HG03520 (cell line): ENCODE measurements around the gene ZCCHC24.

ENCODE experiments used
- ATAC-seq: cut with Tn5 transposase; IDR thresholded peaks from one replicate; pipeline ENCODE4 v1.9.1; 2021; ENCODE audit warnings: mild to moderate bottlenecking, moderate library complexity; ENCODE audit not compliant: unreplicated experiment

The ZCCHC24 gene

DNA sequence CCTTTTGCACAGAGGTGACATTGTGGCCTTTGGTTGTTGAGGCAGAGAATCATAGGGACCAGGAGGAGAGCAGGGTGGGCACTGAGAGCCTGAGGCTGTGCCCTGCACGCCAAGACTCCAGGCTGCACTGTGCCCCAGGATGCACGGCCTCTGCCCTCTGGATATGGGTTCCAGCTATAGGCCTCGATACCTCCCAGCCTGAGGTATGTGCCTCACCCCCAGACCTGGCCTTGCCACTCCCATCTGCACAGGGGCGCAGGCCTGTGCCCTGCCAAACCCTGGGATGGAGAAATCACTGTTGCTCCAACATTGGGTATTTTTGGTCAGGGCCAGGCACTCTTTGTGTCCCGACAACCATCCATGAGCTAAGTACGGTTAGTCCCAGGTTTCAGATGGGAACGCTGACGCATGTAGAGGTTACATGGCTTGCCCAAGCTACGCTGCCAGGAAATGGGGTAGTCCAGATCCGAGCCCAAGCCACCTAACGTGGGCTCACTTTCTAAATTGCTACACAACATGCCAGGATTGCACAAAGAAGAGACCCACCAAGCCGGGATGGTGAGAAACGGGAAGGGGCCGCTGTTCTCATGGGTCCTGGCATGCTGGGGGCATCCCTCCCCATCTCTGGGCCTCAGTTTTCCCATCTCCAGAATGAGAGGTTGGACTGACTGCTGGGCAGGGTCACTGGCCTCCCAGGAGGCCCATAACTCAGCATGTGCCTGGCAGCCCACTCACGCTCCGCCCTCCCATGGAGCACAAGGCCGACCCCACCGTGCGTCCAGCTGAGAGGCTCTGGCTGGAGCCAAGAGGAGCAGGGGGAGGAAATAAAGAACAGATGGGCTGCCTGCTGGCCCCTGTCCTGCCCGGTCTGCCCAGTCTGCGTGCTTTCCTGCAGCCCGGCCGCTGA lies 44.2 kb downstream of the ZCCHC24 start:
- ATAC-seq: no peak

DNA sequence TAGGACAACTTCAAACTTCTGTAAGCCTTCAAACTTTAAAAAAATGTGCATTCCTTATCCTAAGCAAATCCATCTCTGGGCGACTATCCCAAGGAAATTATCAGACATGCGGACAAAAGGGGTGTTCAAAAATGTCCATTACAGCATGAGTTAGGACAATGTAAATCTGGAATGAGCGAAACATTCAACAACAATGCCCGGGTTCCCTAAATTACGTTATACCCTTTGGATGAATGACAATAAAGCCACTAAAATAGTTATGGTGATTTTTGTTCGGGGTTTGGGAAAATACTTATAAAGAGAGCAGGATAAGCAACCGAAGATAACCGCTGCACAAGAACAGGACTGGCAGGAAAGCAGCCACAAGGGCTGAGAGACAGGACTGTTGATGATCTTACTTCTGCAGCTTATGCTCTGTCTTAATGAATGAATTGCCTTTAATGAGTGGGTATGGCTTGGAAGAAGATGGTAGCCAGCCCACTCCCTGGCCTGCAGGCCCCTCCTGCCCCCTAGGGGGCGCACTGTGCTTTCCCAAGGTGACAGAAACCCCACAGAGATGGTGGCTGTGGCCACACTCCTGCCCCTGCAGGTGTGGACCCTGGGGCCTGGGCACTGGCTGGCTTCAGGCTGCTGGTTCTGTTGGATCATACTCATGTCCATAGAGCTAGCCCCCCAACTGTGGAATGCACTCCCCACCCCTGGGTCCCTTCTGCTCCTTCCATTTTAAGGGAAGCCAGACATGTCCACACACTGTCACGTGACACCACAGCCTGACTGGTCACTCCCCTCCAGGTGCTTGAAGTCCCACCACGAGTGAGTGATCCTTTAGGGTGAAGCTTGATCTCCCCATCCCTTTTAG lies 45.0 kb downstream of the ZCCHC24 start:
- no peak for ATAC-seq

DNA sequence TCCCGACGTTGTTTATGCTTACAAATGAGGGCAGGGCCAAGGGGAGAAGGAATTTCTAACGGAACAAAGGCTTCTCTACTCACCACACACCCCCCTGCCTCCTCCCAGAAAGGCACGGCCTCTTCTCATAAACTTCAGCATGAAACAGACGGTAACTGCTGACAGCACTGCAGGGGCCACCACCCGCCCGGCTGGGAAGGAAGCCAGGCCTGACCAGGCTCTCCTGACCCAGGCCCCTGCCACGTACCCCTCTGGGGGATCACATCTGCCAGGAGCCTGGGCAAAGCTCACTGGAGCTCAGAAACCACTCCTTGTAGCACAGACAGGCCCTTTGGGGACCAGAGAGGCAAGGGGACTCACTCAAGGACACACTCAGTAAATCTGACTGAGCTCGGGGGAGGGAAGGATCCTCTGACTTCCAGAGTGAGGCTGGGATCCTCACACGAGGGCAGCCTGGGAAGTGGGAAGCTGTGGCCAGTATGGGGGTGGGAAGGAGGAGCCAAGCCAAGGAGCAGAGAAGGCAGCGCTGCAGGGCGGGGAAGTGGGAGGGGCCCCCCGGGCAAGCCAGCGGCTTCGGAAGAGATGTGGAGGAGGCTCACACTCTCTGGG lies 46.1 kb downstream of the ZCCHC24 start:
- ATAC-seq: no peak

DNA sequence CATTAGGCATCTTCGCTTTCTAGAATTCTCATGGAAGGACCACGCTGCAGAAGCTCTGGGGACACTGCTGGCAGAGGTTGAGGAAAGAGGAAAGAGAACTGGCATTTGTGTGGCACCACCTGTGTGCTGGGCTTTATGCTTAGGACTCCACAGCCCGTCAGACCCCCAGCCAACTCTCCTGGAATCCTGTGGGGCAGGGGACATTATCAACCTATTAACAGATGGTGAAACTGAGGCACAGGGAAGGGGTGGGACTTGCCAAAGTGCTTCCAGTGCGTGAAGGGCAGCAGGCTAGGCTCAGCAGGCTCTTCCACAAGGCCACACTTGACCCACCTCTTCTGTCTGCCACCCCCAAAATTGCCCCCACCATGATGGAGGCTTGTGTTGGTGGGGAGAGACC lies 46.8 kb downstream of the ZCCHC24 start:
- ATAC-seq: no peak

DNA sequence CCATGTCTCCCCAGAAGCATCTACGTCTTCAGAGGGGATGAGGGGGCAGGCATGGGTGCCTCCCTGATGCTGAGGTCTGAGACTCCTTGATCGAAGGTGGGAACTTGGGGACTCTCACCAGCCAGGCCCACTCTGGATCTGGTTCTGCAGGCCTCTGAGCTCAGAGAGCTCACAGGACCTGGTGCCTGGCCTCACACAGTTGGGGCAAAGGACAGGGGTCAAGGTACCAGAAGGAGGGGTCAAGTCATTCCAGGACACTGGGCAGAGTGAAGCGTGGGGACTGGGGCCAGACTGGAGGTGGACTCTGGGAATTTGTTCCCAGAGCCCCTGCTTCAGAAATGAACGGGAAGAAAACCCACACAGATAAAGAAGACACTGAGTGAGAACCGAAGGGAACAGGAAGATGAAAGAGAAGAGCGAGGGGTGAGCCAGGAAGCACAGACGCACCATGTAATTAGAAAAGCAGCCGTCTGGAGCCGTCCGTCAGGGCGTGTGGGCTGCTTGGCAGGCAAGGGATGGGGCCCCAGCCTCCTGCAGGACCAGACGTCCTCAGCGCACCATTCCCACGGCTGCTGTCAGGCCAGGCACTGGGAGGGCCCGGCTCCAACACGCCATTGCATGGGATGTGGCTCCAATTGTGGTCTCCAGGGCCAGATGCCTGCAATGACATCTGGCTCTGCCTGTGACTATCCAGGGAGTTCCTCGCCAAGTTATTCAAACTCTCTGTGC lies 47.7 kb downstream of the ZCCHC24 start:
- ATAC-seq: no peak

DNA sequence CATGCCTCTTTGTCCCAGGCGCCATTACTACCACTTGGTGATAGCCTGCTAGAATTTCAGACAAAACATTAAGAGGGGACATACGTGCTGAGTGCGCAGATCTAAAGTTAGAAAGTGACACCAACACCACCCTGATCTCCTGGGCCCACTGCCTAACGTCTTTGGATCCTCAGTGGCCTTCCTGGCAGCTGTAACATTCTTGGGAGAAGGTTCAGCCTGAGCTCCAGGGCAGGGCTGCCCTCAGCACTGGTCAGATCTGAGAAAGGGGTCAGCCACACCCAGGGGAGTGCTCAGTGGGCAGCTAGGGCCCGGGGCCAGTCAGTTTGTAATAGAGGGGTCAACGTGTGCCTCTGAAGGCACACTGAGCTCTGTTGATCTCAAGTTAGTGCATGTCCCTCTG lies 48.4 kb downstream of the ZCCHC24 start:
- ATAC-seq: no peak

DNA sequence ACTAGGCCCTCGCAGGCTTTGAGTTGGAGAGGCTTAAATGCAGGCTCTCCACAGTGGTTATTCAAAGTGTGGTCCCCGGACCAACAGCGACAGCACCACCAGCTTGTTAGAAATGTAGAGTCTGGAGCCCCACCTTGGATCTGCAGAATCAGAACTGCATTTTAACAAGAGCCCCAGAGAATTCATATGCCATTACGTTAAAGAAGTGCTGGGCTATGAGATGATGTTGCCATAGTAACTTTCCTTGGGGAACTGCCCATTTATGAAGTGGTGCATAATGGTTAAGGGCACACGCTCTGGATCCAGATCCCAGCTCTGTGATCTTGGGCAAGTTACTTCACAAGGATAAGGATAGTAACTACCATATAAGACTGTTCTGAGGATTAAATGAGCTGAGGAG lies 48.9 kb downstream of the ZCCHC24 start:
- no peak for ATAC-seq

DNA sequence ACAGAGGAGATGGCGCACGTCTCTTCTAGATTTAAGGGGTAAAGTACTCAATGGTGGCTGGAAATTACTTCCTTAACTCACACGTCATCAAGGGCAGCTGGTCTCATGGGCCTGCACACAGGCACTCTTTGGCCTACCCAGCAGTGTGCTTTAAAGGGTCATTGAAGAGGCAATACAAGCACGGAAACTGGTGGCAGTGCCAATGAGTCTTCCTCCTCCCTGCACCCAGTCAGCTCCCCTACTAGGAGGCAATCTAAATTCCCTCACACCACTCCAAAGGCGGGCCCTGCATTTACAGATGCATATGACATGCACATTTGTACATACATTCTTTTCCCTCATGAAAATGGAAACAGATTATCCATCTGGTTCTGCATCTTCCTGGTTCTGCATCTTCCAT lies 50.8 kb downstream of the ZCCHC24 start:
- ATAC-seq: no peak

DNA sequence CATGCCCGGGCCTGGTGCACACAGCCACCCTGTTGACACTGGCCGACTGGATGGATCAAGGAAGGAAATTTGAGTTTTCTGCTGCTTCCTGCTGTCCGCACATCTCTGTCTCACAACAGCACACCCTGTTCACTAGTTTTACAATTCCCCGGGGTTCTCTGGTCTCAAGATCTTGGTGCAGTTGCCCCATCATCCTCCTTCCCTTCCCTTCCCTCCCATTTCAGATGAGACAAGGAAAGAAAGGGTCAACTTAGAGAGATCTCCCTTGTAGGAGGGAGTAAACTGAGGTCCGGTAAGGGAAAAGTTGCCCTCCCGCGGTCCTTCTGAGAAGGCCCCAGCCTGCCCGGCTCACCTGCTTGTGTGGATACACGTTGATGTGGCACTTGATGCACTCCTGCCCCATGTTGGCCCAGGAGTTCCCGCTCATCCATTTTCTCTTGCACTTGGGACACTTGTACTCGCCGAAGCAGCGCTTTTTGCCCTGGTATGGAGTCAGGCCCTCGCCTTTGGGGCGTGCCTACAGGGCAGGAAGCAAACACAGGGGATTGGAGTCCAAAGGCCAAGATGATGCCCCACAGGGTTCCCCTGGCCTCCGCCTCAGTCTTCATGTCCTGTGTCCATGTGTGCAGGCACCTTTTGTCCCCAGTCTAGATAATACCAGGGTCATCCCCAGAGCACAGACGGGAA lies 51.4 kb downstream of the ZCCHC24 start:
- no peak for ATAC-seq

DNA sequence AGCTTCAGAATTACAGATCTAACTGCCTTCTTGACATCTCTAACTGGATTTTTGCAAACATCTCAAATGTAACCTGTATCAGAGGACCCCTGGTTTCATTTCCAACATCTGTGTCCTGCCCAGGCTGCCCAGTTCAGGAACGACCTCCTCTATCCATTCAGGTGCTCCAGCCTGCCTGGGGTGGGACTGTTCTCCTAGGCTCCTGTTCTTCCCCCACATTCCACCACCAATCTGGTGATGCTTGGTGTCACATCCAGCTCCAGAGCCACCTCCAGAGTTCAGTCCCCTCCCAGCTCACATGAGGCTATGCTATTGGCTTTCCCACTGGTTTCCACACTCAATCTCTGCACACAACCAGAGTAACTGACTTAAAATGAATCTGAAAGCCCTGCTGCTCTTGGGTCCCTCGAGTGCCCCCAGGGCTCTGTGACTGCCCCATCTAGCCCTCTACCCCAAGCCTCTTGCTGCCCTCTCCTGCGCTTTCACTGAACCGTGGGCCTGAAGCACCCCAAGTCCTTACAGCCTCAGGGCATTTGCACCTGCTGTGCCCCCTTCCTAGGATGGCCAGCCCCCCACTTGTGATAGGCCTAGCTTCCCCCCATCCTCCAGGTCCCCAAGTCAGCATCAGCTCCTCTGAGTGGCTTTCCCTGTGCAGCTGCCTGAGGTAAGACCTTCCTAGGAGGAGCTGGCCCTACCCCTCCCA lies 52.1 kb downstream of the ZCCHC24 start:
- no peak for ATAC-seq

DNA sequence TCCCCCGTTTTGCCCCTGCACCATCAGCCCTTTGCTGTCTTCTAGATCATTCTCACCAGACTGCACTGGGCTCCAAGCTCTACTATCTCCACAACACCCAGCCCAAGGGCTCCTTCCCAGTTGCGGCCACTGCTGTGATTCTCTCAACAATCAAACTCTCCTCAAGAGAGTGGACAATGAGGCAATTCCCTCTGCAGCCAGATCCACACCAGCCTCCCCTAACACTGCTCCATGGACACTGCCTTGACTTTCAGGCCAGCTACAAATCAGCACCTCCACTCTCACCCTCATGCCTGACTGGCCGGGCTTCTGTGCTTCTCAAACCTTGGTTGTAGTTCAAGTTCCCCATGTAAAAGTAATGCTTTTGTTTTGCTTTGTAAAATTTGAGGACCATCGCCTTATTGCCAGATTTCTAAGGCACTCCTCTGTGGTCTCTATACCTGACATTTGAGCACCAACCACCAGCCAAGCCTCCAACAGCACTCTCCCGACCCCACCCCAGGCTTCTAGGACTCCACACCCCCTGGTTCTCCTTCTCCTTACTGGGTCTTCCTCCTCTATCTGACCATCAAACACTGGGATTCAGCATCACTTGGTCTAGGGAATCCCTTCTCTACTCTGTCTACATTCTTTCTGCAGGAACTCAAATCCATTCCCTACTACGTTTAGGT lies 52.8 kb downstream of the ZCCHC24 start:
- ATAC-seq: no peak

DNA sequence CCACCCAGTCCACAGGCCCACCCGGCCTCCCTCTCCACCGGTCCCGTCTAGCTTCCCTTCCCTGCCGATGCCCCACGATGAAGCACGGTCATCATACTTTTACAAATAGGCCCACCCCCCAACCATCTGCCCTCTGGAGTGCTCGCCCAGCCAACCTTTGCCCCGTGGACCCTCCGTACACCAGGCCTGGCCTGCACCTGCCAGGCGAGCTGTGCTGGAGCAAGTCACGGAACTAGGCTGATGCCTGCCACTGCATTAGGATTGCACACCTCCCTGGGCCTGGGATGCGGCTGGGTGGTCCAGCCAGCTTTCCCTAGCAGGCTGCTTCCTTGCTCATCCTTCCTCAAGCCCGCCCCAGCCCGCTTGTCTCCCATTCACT lies 53.4 kb downstream of the ZCCHC24 start:
- ATAC-seq: no peak

DNA sequence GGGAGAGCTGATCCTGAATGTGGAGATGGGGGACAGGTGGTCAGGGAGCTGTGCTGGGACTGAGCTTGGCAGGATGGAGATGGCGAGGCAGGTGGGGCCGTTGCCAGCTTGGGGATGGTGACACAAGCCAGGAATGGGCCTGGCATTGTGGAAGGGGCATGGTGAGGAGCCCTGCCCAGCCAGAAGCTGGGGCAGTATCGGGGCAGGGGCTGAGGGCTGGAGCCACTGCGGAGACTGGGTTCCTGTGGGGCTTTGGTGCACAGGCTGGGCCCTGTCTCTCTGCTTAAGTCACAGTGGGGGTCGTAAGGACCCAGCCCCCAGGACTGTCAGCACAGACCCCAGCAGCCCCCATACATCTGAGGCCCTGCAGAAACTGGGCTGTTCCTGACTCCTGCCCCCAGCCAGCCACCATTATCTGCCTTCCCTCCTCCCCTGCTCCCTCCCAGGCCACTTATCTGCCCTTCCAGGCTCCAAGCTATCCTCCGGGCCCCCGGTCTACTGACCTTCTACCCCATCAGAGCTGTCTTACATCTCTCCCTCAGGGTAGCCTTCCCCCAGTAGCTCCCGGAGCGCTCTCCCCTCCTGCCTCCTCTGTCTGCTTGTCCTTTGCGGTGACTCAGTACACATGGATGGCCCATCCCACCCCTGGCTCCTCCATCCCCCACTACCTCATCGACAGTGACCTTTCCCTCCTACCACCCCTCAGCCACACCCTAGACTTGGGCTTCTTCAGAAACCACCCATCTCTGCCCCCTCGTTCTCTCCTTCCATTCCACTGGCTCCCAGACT lies 54.0 kb downstream of the ZCCHC24 start:
- no peak for ATAC-seq

DNA sequence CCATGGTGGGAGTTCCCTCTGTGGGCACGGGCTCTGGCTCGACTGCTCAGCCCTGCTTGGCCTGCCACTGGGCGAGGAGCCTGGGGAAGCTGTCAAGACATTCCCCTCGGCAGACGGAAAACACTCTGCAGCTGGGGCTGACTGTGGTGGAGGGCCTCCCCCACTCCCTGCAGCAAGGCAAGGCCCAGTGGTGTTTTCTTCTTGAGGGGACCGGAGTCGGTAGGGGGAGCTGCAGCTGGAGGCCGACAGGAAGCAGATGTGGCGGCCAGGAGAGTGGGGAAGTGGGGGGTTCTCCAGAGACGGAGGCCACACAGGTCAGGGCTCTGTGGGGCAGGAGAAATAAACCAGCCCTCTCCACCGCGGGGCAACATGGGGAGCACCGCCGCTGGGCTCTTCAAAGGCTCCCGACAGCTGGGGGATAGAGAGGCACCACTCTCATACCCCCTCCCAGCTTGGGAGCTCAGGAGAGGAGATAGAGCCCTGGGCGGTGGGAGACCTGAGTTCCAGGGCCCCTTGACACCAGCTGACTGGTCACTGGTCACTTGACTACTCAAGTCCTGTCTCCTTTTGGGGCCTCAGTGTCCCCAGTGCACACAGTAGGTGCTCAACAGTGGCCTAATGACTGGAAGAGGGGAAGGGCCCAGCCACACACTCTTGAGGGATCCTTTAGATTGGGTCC lies 54.7 kb downstream of the ZCCHC24 start:
- ATAC-seq: no peak

DNA sequence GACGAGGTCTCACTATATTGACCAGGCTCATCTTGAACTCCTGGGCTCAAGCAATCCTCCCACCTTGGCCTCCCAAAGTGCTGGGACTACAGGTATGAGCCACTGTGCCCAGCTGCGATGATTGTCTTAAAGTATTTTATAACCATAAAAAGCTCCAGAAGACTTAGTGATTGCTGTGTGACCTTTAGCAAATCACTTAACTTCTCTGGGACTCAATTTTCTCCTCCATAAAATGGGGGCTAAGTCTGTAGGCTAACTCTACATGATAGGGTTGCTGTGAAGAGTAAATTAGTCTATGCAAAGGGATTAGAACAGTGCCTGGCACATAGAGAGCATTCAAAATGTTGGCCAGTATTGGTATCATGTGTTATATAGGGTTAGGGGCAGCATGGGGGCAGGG lies 55.4 kb downstream of the ZCCHC24 start:
- ATAC-seq: no peak

DNA sequence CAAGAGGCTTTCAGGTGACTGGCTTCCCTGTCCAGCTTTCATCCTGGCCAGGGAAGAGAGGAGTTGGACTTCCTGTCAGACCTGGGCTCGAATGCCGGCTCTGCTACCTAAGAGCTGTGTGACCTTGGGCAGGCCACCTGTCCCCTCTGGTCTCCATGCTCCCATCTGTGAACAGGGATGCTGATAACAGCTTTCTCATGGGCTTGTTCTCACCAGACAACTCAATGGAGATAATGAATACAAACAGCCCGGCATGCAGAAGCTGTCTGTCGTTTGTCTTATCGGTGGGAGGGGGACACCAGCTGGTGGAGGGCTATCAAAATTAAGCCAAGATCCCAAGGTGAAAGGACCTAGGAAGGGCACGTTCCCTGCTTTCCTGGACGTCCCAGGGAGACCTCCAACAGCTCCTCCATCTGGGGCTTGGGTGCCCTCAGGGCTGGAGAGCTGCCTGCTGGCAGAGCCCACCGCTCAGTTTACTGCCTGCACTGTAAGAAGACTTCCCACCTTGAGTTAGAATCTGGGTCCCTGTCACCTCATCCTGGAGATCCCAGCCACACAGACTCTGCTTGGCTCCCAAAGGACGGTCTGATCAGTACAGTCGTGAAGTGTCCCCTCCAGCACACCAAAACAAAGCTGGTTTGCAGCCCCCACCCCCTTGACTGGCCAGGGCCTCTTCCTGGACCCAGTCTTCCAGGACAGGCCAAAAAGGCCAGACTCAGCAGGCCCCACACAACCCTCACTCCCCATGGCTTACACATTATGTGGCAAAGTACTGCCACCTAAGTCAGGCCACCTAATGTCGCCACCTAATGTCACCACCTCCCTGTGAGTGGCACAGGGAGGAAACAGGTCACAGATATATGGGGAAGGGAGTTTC lies 57.2 kb downstream of the ZCCHC24 start:
- no peak for ATAC-seq

DNA sequence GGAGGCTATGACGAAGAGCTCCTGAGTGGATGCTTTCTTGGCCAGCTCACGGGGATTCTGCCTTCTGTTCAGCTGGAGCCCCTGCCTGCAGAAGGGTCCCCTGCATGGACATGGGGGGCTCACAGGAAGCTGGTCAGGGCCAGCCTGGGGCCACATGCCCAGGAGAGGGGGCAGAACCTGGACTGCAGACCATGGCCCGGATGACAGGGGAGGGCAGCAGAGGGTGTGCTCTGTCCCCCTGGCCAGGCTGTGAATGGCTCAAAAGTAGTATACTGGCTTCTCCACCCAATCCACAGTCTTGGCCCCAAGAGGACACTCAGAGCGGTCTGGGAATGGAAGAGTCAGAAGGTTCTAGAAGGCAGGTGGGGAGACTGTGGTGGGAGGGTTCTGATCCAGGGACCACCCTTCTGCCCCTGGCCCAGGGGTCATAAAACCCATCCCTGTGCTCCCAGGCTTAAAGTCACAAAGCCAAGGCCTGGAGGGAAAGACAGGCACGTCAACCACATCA lies 57.9 kb downstream of the ZCCHC24 start:
- ATAC-seq: no peak
